Measurements from ENCODE around the gene KCNT1.

KCNT1 gene

GRCh38 chr9:135696446-135696845 lies 5.5 kb upstream of the KCNT1 start:
- no peaks in the 10 kb centered on the region for H3K27me3 ChIP-seq (ENCODE audit: low read length)

GRCh38 chr9:135697226-135697625 lies 4.8 kb upstream of the KCNT1 start:
- Histone ChIP-seq H3K79me2 (ENCODE audit: insufficient read depth, low read length) (no peaks in the 10 kb centered on the region), H2AFZ (ENCODE audit: low read depth, low read length, severe bottlenecking) (no peak overlapping the region), H3K4me2 (ENCODE audit: low read depth, low read length, poor library complexity, severe bottlenecking) (no peak overlapping the region), H4K20me1 (ENCODE audit: low read depth, low read length) (no peaks in the 10 kb centered on the region; the same call in 1 of the 2 replicates), H3F3A (ENCODE audit: insufficient read depth) (no peaks in the 10 kb centered on the region), H3K27ac (ENCODE audit: low read depth, low read length) (no peak overlapping the region), H3K27me3 (ENCODE audit: low read length) (no peaks in the 10 kb centered on the region), H3K36me3 (ENCODE audit: low read length) (no peaks in the 10 kb centered on the region), H3K9me3 (ENCODE audit: insufficient read depth, low read length) (no peaks in the 10 kb centered on the region), H3K9ac (ENCODE audit: low read length) (no peak overlapping the region), H3K4me3 (ENCODE audit: insufficient read depth, low read length, poor library complexity, severe bottlenecking) (no peak overlapping the region), H3K9me2 (replicated peaks; ENCODE audit: insufficient read depth, low read length) (no peaks in the 10 kb centered on the region)
- no peak for TF ChIP-seq EZH2phosphoT487 (conservative IDR thresholded peaks at IDR 0.05; ENCODE audit: low read length)
- TF ChIP-seq, protein P1, sequence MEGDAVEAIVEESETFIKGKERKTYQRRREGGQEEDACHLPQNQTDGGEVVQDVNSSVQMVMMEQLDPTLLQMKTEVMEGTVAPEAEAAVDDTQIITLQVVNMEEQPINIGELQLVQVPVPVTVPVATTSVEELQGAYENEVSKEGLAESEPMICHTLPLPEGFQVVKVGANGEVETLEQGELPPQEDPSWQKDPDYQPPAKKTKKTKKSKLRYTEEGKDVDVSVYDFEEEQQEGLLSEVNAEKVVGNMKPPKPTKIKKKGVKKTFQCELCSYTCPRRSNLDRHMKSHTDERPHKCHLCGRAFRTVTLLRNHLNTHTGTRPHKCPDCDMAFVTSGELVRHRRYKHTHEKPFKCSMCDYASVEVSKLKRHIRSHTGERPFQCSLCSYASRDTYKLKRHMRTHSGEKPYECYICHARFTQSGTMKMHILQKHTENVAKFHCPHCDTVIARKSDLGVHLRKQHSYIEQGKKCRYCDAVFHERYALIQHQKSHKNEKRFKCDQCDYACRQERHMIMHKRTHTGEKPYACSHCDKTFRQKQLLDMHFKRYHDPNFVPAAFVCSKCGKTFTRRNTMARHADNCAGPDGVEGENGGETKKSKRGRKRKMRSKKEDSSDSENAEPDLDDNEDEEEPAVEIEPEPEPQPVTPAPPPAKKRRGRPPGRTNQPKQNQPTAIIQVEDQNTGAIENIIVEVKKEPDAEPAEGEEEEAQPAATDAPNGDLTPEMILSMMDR (IDR thresholded peaks at IDR 0.05; ENCODE audit: insufficient read depth, low read length, poor library complexity, severe bottlenecking): no peak

More at GRCh38 chr9:135696446-135696845, 5.5 kb upstream of the KCNT1 start:
- H2AFZ ChIP-seq (ENCODE audit: low read depth, low read length, severe bottlenecking): no peak overlapping the region
- no peak overlapping the region for H3K4me2 ChIP-seq (ENCODE audit: low read depth, low read length, poor library complexity, severe bottlenecking)
- H3F3A ChIP-seq (ENCODE audit: insufficient read depth): no peaks in the 10 kb centered on the region
- H3K9ac ChIP-seq (ENCODE audit: low read length): no peak overlapping the region
- H3K27ac ChIP-seq (ENCODE audit: low read depth, low read length): no peak overlapping the region
- TF ChIP-seq, protein P1 (IDR thresholded peaks at IDR 0.05; ENCODE audit: insufficient read depth, low read length, poor library complexity, severe bottlenecking): no peak
- no peak for TF ChIP-seq EZH2phosphoT487 (conservative IDR thresholded peaks at IDR 0.05; ENCODE audit: low read length)
- no peak overlapping the region for H3K4me3 ChIP-seq (ENCODE audit: insufficient read depth, low read length, poor library complexity, severe bottlenecking)
- no peaks in the 10 kb centered on the region for H3K9me2 ChIP-seq (replicated peaks; ENCODE audit: insufficient read depth, low read length)
- H3K79me2 ChIP-seq (ENCODE audit: insufficient read depth, low read length): no peaks in the 10 kb centered on the region
- no peaks in the 10 kb centered on the region for H3K9me3 ChIP-seq (ENCODE audit: insufficient read depth, low read length)
- H4K20me1 ChIP-seq (ENCODE audit: low read depth, low read length): no peaks in the 10 kb centered on the region; the same call in 1 of the 2 replicates
- no peaks in the 10 kb centered on the region for H3K36me3 ChIP-seq (ENCODE audit: low read length)

GRCh38 chr9:135698236-135698635 lies 3.7 kb upstream of the KCNT1 start:
- H4K20me1 ChIP-seq (ENCODE audit: low read depth, low read length): no peaks in the 10 kb centered on the region
- H3K27ac ChIP-seq (ENCODE audit: low read depth, low read length): no peak overlapping the region
- no peaks in the 10 kb centered on the region for H3K9me2 ChIP-seq (replicated peaks; ENCODE audit: insufficient read depth, low read length)
- TF ChIP-seq, protein P1 (IDR thresholded peaks at IDR 0.05; ENCODE audit: insufficient read depth, low read length, poor library complexity, severe bottlenecking): no peak
- TF ChIP-seq EZH2phosphoT487 (conservative IDR thresholded peaks at IDR 0.05; ENCODE audit: low read length): no peak
- no peaks in the 10 kb centered on the region for H3K27me3 ChIP-seq (ENCODE audit: low read length)
- H3K9me3 ChIP-seq (ENCODE audit: insufficient read depth, low read length): no peaks in the 10 kb centered on the region
- no peak overlapping the region for H3K9ac ChIP-seq (ENCODE audit: low read length)
- H3K36me3 ChIP-seq (ENCODE audit: low read length): no peaks in the 10 kb centered on the region
- H3K4me2 ChIP-seq (ENCODE audit: low read depth, low read length, poor library complexity, severe bottlenecking): no peak overlapping the region
- no peak overlapping the region for H3K4me3 ChIP-seq (ENCODE audit: insufficient read depth, low read length, poor library complexity, severe bottlenecking)
- no peaks in the 10 kb centered on the region for H3F3A ChIP-seq (ENCODE audit: insufficient read depth)
- no peaks in the 10 kb centered on the region for H3K79me2 ChIP-seq (ENCODE audit: insufficient read depth, low read length)
- no peak overlapping the region for H2AFZ ChIP-seq (ENCODE audit: low read depth, low read length, severe bottlenecking)
